Loucy (cell line): ENCODE measurements around the gene SOCS4.

Experiments
- CTCF ChIP-seq: fragments of 200-600 bp; sonication (generic); conservative IDR thresholded peaks from 2 replicates; pipeline ENCODE4 v1.5.1; 2014; ENCODE audit warnings: mild to moderate bottlenecking, antibody characterized with exemption, low read length
- EZH2phosphoT487 ChIP-seq: fragments of 200-600 bp; IDR thresholded peaks from 2 replicates; pipeline ENCODE4 v1.6.1; 2018; ENCODE audit warnings: antibody characterized with exemption, mild to moderate bottlenecking, moderate library complexity, borderline replicate concordance

GRCh38 chr14:55054098-55054497, 27.1 kb downstream of the SOCS4 start:
- no peak for TF ChIP-seq CTCF
- no peak for TF ChIP-seq EZH2phosphoT487
